HG02840 (cell line): ENCODE results near the gene MEIS1.

Experiments used
- ATAC-seq: cut with Tn5 transposase; IDR thresholded peaks from one replicate; pipeline ENCODE4 v1.9.1; 2021; ENCODE audit warnings: mild to moderate bottlenecking, moderate library complexity, moderate number of reproducible peaks; ENCODE audit not compliant: unreplicated experiment, low FRiP score

The MEIS1 gene

GRCh38 chr2:66555501-66556324 lies 120.8 kb downstream of the MEIS1 start:
- ATAC-seq: no peak

GRCh38 chr2:66559672-66560071 lies 124.7 kb downstream of the MEIS1 start:
- no peak for ATAC-seq

DNA sequence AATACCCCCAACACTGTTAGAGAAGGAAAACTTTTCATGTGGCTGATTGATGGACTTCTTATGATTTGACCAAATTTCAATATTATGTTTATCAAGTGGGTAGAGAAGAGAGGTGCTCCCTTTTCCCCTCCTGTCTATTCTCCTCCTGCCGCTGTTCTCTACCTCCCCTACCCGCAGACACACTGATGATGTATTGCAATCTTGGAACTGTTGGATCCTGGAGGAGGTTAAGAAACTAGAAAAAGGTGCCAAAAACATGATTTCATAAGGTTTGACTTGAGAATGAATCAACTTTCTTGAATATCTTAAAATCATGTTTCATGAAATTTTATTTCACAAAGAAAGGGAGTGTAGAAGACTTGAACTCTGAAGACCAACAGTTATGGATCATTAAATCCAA lies 125.8 kb downstream of the MEIS1 start:
- ATAC-seq: no peak

GRCh38 chr2:66561645-66562303 lies 126.8 kb downstream of the MEIS1 start:
- ATAC-seq: no peak

DNA sequence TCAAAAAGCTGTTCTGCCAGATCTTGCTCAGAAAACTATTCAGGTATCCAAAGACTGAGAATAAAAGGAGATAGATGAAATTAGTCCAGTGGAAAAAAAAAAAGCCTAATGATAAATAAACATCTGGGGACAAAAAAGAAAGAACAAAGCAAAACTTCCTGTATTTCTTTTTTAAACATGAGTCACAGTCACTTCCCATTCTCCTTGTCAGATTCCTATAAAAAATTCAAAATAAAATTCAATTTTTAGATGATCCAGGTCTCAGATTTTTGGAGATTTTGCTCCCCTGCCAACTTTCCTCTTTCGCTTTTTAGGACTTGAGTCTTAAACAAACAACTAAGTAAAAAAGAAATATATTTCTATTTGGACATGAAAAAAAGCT lies 127.4 kb downstream of the MEIS1 start:
- no peak for ATAC-seq

DNA sequence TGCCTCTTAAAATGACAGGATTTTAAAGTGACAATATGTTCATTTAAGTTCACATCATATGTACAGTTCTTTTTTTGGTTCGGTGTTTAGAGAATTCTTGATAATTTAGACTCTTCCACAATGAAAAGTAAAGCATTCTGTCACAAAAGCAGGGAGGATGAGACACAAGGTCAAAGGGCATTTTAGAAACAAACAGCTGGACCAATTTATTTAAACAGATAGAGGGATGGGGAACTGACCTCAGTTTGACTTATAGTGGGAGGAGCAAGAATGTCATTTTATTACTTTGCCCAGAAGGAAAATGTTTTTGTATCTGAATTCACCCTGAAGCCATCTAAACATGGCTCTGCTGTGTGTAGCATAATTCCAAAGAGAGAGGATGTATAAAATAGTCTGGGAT lies 128.5 kb downstream of the MEIS1 start:
- no peak for ATAC-seq

- no peak for ATAC-seq
These were observed 130.4 kb downstream of the MEIS1 start for GRCh38 chr2:66565291-66565690.

GRCh38 chr2:66566726-66567399 lies 131.9 kb downstream of the MEIS1 start:
- no peak for ATAC-seq

DNA sequence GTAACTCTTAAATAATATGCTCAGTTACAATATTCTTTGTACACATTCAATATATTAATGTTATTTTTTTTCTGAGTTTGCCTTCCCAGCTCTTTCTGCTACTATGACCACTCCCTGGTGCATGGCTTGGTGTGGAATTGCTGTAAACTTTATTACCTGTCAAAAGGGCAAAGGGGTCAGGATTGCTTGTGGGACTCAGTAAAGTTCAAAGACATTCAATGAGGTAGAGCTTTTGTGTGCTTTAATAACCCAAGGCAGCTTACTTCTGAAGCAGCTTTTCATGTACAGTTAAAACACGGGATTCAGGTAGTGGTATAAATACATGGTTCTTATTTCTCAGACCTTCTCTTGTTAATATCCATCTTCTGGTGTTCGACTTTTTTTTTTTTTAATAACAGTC lies 132.8 kb downstream of the MEIS1 start:
- no peak for ATAC-seq

GRCh38 chr2:66568650-66569300 lies 133.8 kb downstream of the MEIS1 start:
- no peak for ATAC-seq

- ATAC-seq: no peak
These were observed 134.5 kb downstream of the MEIS1 start for GRCh38 chr2:66569321-66569851.

DNA sequence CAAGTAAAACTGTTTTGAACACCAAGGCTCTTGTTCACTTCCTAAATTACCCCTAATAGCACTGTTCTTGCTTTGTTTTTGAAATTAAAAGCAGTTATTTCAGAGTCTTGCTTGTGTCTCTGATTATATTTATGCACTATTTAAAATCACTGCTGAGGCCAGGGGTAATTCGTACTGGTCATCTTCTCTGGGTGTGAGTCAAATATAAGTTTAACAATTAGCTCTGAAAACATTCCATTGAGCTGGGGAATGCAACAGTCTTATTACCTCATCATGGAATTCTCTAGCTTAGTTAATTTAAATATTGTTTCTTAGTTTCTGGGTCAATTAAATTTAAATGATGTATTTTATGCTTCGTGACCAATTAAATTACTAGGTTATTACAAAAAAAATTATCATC lies 135.0 kb downstream of the MEIS1 start:
- no peak for ATAC-seq

GRCh38 chr2:66570471-66570870 lies 135.5 kb downstream of the MEIS1 start:
- no peak for ATAC-seq

DNA sequence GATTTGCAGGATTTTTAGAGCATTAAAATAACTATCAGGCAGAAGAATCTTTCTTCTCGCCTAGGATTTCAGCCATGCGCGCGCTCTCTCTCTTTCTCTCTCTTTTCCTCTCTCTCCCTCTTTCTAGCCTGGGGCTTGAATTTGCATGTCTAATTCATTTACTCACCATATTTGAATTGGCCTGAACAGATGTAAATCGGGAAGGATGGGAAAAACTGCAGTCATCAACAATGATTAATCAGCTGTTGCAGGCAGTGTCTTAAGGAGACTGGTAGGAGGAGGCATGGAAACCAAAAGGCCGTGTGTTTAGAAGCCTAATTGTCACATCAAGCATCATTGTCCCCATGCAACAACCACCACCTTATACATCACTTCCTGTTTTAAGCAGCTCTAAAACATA lies 137.0 kb downstream of the MEIS1 start:
- no peak for ATAC-seq

DNA sequence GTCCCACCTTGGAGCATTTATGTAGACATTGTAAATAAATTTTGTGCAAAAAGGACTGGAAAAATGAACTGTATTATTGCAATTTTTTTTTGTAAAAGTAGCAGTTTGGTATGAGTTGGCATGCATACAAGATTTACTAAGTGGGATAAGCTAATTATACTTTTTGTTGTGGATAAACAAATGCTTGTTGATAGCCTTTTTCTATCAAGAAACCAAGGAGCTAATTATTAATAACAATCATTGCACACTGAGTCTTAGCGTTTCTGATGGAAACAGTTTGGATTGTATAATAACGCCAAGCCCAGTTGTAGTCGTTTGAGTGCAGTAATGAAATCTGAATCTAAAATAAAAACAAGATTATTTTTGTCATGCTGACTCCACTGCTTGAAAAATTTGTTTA lies 137.5 kb downstream of the MEIS1 start:
- ATAC-seq: no peak

DNA sequence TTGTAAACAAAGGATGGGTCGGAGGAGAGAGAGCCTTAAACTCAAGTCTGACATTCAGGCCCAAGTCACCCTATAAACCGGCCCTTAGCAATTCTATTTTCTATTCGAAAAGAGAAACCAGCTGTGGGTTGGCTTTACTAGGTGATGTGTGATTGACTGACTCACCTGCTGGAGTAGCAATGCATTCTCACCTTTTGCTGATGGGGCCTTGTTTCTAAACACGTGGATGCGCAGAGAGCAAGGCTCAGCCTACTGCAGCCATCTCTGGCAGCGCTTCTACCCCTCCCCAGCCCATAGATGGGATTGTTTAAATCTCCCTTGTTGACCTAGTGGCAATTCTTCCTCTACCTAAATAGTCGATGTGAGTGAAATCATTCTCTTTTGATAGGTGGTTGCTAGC lies 138.5 kb downstream of the MEIS1 start:
- ATAC-seq: no peak

GRCh38 chr2:66573821-66574233 lies 138.9 kb downstream of the MEIS1 start:
- ATAC-seq: no peak

DNA sequence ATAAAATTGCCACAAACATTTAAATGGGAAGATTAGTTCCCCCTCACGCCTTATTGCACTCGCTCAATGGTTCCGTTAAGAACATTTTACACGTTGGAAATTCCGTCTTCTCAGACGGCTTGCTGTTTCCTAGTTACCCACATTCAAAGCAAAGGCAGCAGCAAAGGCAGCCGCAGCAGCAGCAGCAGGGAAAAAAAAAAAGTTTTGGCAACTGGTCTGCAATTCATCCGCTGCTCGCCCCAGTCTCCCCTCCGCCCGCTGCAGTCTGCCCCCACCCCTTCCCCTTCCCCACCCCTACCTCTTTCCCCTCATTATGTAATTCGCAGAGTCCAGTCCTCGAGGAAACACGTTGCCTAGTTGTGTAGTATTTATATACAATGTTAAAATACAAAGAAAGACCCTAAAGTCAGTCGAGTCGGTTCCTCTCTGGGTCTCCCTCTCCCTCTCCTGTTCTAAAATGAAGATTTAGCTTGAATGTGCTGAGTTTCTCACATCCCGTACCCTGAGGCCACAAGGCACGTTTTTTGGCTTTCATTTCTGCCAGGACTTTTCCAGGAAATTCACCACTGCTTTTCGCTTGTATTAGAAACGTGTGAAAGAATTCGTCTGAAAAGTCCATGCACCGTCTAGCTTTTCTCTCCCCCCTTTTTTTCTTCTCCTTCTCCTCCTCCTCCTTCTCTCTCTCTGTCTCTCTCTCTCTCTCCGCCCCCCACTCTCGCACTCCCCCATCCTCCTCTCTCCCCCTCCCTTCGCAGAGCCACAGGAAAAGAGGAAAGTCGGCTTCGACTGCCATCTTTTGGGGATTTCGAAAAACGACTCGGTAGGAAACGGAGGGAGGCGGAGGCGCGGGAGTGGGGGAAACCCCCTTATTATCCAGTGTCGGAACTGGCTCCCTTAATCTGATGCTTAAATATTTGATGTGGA lies 140.0 kb downstream of the MEIS1 start:
- ATAC-seq: no peak

GRCh38 chr2:66575625-66576310 lies 140.8 kb downstream of the MEIS1 start:
- no peak for ATAC-seq
